ENCODE measurements around the gene TMEM273.
"Not testable (repeated sequence)": the region's sequence is repeated elsewhere in the genome, so short reads cannot be mapped to it uniquely, and the experiment has no call there.

The TMEM273 gene

DNA sequence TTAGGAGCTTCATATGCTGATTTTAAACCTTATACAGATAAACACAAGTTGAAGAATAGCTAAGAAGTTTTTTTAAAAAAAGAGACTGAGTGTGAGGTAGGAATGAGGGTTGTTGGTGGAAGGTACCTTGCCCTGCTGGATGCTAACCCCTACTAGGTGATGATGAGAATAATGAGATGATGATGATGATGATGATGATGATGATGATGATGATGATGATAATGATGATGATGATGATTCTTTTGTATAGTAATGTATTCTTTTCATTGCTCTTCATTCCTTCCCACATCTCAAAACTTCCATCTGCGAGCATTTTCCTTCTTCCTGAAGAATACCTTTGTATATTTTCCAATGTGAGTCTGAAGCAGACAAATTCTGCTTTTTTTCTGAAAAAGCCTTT lies 14.1 kb upstream of the TMEM273 start:
- no peak for DNase-seq

DNA sequence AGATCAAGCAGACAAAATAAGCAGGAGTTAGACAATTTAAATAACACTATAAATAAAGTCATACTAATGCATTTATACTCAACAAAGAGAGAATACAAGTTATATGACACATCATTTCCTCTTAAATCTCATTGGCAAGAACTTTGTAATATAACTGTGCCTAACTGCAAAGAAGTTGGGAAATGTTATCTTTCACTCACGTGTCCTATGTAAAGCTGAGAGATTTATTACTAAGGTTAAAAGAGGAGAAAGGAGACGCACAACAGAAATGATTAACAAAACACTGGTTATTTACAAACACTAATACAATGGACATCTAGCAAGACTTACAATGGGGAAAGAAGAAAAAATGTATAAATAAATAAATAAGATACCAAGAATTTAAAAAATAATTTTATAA lies 12.7 kb upstream of the TMEM273 start:
- DNase-seq, result no peak

DNA sequence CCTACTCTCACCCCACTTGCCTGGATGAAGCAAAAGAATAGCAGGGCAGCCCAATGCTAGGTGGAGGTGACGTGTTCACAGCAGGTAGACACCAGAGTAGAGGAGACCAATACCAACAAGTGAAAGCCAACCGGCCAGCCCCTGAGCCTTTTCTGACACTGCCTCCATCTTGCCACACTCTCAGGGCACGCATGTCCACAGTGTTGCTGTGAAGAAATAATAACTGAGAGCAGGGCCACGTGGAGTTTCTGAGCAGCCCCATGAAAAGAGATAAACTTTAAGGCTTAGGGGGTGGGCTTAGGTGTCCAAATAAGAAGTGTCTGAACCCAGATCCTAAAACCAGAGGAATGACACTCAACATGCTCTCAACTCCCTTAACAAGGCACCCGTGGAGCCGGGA lies 9.0 kb upstream of the TMEM273 start:
- DNase-seq, result no peak

DNA sequence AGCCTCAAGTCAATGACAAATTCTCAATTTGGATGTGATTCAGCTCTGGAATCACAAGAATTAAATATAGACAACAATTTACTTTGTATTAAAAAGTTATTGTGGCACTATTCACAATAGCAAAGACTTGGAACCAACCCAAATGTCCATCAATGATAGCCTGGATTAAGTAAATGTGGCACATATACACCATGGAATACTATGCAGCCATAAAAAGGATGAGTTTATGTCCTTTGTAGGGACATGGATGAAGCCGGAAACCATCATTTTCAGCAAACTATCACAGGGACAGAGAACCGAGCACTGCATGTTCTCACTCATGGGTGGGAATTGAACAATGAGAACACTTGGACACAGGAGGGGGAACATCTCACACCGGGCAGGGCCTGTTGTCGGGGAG lies 7.7 kb upstream of the TMEM273 start:
- DNase-seq, result not testable (repeated sequence)

DNA sequence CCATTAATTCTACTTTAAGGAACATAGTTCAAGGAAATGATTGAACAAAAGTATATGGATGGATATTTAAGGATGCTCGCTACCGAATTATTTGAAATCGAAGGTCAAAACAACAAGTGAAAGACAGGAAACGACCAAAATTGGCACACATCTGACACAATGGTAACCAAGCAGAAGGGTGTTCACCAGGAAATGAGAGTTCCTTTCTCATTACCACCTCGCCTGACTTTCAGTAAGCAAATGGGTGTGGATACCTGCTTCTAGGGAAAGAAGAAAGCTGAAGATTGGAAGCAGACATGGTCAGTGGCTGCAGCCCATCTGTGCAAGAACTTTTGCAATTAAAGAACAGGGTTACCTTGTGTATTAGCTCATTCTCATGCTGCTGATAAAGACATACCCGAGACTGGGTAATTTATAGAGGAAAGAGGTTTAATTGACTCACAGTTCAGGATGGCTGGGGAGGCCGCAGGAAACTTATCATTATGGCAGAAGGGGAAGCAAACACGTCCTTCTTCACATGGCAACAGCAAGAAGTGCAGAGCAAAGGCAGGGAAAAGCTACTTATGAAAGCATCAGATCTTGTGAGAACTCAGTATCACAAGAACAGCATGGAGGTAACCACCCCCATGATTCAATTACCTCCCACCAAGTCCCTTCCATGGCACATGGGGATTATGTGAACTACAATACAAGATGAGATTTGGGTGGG lies 6.2 kb upstream of the TMEM273 start:
- DNase-seq, result peak; percentile 29

DNA sequence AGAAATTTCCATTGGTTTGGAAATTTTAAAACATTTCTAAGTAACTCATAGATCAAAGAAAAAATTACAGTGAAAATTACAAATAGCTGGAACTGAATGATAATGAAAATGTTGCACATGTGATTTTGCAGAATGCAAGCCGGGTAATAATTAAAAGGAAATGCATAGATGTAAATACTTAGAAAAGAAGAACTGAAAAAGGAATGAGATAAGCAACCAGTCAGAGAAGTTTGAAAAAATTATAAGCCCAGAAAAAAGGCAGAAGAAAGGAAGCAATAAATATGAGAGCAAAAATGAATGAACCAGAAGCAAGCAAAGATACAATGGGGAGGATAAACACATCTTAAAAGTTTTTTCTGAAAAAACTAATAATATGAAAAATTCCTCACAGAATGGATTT lies 3.2 kb upstream of the TMEM273 start:
- no peak for DNase-seq

DNA sequence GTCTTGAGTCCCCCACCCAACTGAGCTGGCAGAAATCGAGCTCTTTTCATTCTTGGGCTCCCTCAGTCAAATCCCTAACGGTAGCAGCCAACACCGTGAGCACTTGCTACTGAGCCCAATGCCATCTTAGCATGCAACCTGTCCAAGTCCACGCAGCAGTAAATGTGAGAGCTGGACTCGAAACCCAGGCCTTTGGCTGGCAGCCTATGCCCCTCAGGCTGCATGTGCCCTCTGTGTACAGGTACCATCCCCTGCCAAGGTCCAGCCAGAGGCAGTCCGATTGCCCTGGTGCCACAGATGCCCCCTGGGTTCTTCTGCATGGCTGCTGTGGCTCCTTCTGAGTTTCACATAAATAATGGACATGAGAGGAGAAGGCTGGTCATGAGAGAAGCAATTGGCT lies 1.2 kb upstream of the TMEM273 start:
- no peak for DNase-seq

DNA sequence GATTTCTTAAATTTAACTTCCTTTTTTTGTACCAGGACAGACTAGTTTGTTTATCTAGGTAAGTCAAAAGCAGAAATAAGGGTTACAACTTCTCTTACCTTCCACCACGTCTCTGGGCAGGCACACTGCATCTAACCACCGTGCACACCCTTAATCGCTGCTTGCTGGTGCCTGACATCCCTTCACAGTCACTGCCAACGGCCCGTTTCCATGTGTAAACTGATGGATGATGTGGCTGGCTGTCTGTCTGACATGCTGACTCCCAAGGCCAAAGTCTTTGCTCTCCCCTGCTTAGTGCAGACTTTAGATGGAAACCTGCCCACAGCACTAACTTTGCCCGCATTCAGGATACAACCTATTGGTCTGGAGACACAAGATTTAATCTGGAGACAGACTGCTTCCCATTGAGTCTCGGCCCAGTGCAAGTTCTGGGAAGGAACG lies 1.1 kb downstream of the TMEM273 start:
- no peak for DNase-seq

DNA sequence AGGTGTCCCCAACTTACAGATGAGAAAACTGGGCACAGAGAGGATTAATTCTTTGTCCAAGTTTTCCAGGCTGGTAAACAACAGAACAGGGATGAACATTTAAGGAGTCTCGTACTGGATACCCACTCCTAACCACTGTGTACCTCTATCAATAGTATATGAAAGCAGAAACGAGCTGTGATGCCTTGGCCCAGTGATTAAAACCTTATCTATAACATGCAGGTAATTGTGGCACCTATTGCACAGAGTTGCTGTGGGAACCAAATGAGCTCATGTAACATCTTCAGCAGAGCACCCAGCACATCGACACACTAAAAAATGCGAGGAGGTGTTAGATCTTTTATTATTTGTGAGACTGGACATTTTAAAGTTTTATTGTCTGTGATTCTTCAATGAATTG lies 1.6 kb downstream of the TMEM273 start:
- no peak for DNase-seq

DNA sequence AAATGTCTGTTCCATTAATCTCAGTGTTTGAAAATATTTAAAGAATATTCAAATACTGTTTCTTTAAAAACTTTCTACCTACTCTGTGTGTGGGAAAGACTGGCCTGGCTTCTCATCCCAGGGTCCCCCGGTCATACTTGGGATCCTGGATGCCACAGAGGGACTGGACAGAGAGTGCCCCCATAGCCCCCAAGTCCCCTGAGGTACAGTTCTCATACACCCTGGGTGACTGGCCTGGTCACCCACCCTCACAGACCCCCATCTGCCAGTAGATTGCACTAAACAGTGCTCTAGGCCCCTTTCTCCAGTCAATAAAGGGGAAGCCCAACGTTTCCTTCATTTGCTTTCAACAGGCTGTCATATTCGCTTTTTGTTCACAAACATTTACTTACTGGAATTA lies 3.0 kb downstream of the TMEM273 start:
- DNase-seq, result no peak

DNA sequence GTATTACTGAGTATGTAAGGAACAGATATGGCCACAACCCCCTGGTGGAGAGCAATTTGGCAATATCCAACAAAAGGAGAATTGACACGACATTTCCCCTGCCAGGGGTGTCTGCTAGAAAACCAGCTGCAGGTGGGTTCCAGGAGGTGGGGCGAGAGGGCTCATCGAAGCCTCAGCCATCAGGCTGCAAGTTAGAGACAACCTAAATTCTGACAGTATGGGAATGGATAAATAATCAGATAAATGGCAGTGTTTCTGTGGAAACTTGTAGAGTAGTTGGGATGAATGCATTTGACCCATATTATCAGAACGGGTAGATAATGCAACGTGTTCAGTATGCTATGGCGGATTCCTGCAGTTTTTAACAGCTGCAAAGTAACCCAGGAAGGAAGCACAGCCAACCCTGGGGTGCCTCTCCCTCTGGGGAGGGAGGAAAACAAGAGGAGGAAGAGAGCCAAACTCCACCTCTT lies 3.5 kb downstream of the TMEM273 start:
- DNase-seq, result no peak

DNA sequence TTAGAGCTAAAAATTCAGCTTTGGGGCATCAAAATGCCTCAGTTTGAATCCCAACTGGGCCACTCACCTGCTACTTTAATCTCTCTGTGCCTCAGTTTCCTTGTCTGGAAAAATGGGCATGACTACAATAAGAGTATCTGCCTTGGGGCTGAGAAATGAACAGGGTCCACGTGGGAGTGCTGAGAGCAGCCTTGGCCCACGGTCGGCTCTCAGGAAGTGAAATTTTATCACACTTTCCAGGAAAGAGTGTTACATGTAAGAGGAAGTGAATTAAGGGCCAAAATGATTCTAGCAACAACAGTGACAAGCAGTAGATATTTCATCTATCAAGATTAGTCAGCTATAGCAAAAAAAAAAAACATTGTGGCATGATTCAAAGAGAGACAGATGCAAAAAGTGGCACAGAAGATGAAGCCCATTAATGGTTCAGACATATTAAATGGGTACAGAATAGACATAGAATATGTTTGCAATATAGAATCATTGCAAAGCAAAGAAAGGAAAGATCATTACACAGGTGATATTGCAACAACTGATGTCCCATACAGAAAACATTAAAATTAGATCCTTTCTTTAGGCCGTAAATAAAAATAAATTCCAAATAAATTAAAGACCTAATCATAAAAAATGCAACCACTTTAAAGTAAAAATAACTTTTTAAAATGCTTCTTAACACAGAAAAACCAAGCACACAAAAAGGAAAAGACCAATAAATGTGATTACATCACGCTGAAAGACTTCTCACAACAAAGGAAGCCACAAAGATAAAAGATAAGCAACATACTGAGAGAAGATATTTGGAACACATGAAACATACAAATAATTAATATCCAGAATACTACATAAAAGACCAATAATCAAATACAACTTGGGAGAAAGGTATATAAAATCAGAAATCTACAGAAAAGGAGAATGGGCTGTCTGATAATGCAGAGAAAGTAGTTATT lies 4.3 kb downstream of the TMEM273 start:
- DNase-seq, result peak; percentile 33

DNA sequence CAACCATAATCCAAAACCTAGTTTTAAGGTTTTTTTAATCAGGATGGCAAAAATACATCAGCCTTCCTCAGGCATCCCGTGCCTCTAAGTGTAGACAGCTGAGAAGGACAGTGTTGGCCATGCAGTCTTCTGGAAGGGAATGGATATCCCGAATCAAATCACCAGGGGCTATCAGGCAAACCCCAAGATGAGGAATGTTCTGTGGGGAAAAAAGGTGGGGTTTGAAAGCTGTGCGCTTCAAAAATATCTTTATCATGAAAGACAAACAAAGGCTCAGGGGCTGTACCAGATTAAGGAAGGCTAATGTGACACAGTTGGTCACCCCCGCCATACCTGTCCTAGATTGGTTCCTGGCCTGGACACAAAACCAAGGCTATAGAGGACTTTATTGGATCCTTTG lies 5.4 kb downstream of the TMEM273 start:
- DNase-seq, result no peak

DNA sequence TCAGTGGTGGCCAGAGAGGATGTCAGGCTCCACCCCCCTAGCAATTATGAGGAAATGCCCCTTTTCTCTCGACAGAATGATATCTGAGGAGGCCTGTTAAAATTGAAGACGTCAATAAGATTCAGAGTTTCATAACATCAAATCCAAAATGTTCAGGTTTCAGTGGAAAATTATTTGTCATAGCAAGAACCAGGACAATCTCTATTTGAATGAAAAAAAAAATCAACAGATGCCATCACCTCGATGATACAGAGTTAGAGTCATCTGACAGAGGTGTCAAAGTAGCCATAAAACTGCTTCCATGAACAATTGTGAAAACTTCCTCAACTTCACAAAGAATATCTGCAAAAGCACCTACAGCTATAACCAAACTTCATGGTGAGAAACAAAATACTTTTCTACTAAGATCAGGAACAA lies 7.7 kb downstream of the TMEM273 start:
- no peak for DNase-seq

DNA sequence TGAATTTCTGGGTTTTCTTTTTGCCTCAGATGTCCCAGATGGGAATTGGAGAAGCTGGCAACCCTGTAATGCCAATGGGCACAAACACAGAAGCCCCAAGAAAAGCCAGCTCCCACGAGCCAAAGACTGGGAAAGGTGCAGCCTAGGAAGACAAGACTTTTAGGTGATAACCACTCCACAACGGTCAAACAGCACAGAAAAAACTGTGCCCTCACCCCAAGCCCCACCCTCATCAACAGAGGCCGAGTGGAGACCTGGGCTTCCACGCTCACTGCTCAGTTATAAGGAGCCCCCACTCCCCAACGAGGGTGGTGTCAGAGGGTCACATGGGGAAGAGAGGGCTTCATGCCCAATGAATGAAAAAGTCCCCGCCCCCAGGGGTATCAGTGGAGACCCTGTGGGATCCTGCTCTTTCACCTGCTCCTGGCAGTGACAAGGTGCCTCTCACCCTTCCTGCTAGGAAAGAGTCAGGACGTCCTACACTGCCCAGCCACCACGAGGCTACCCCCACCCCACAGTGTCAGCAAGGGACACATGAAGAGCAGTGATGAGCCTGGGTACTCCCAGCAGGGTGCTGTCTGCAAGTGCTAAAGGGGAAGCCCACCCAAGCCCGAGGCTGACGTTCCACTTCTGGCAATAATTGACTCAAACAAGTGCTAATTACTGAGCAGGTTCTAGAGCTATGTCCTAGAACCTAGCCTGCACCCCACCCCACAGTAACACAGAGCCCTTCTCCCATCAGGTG lies 8.3 kb downstream of the TMEM273 start:
- no peak for DNase-seq

DNA sequence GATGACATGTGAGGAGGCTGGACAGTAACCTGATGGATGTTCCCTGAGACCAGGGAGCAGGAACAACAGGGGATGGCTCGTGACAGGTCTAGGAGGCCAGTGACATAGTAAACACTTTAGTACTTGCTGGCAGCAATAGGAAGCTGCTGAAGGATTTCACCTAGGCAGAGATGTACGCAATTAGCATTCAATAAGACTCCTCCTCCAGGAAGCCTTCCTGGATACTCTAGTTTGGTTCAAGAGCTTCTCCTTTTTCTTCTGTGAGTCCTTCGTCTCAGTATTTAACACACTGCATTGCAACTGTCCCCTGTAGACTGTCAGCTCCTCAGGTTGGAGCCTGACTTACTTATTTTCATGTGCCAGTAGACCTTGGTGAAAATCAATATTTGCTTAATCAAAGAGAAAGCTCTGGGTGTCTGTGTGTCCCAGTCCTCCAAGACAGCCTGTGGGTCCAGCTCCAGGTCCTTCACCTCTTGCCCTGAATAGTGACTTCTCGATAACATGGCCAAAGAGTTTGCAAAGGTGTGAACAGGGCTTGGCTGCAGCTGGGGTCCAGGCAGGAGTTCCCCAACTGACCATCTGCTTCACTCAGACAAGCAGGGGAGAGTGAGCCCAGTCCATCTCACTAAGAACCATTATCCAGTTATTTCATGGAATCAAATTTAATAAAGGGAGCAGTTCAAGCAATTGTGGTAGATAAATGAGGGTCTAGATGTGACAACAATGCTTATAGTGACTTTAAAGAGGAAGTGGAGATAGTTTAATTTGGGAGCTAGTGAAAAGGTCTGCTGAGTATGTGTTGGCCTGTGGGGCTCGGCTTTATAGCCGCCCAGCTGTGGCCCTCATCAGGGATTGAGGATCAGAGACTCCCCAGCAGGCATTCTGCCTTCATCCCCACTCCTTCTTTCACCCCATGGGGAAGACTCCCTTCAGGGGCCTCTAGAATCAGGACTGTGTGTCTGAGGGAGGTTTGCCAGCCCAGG lies 9.4 kb downstream of the TMEM273 start:
- DNase-seq, result no peak

DNA sequence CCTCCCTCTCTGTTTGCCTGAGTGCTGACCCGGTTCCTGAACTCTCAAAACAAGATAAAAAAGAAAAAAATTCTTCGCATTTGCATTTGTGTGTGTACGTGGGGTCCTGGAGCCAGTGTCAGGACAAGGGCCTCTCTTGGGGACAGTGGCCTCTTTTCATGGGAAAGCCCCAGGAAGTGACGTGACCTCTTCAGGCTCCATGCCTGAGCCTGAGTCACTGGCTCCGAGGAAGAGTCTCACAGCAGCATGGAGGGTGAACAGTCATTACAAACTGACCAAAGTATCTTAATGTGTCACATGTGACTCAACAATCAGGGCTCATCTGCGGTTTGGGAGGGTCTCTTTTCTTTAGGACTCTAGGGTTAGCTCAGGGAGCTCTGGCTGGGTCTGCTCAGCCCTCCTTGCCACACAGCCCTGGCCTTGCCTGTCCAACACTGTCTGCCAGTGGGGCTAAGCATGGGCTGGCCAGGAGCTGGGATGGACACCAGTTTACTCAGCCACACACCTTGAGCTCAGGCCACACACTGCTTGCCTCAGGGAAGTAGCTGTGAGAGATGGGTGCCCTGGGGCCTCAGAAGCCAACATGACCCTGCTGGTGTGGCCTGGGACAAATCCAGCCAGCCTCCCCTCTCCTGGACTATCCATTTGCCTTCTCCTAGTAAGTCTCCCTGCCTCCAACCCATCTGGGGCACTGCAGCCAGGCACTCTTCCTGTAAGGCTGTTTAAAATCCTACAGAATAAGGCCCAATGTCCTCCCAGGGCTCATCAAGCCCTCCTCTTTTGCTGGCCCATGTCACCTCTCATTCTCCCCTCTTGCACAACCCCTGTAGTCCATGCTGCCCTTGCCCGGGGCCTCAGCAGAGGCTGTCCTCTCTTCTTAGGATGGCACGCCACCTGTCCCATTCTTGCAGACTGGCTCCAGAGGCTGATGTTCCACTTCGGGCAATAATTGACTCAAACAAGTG lies 10.5 kb downstream of the TMEM273 start:
- DNase-seq, result peak; percentile 62

DNA sequence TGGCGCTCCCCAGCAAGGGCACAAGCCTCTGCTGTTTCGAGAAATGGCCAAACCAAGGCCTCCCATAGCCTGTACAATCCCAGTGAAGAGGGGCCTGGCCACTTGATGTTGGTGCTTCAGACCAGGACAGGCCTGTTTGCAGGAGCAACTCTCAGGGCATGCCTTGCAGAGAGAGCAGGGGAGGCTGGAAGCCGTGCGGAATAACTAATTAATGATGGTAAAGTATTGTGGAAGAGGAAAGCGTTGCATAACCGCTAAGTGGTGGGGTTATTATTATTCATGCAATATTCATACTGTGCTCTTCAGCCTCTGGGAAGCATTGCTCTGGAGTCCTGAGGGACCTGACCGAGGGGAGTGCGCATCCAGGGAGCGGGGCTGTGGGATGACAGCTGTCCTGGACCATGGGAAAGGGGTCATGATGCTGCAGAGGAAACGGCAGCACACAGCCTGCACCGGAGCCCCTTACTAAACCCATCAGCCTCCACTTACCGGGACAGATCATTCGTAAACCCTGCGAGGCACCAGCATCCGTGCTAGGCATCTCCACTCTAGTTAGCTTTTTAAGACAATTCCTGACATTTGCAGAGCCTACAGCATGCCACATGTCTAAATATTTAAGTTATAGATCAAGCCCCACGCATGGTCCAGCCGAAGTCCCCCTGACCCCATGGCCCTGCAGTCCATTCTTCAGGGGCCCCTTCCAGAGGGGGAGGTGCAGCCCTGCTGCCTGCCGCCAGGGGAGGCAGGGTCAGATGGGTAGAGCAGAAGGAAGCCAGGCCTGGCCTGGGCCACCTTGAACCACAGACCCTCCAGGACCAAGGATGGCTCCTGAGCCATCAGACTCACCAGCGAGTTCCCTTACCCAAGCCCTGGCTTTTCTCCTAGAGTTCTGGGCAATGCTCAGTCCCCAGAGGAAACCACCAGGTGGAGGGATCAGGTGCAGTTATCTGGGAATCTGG lies 11.6 kb downstream of the TMEM273 start:
- DNase-seq, result no peak

DNA sequence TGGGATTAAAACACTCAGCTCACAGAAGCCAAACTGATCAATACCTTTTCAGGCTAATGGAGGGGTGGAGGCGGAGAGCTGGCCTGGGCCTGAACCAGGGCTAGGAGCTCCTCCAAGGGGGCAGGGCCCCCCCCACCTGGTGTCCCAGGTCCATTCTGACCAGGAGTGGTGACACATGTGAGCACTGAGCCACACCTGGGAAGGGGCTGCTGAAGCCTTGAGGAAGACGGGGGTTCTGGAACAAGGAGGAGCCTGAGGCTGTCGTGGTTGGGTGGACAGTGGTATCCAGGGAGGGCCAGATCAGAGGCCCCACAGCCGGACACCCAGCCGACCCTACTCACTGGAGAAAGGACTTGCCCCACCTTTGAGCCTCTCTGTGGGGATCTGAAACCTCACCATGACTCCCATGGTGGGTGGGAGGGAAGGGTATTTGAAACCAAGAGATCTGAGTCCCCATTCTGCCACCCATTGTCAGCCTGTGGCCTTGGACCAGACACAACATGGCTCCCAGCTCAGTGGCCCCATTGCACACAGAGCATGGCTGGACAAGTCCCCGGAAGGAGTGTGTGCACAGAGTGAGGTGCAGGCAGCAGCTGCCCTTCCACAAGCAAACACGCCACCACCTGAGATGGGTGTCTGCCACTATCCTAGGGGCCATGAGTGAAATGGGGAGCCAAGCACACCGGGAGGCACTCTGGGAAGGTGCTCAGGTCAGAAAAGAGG lies 12.4 kb downstream of the TMEM273 start:
- no peak for DNase-seq

All from CD4-positive, alpha-beta T cell treated with Interleukin-12 subunit alpha and Interleukin-12 subunit beta, for 1 hour (primary cell).